Left ventricle myocardium inferior (tissue), 1 donor: Measurements from ENCODE around the gene SRRD. TPM values are rescaled to one million over a fixed set of nuclear protein-coding genes. Genes with fewer than 3 reads are reported as not detected.

ENCODE experiments used
- DNase-seq: peaks from one replicate; pipeline ENCODE4 v3.0.0-alpha.2; 2020
- H3K27ac ChIP-seq: fragments of 200-600 bp; replicated peaks from 2 replicates; pipeline ENCODE4 v1.8.0; 2021
- H3K27me3 ChIP-seq: fragments of 200-600 bp; 2 replicates; pipeline ENCODE4 v1.8.0; 2021; ENCODE audit warnings: low read depth
- H3K36me3 ChIP-seq: fragments of 200-600 bp; 2 replicates; pipeline ENCODE4 v1.8.0; 2021
- H3K4me1 ChIP-seq: fragments of 200-600 bp; 2 replicates; pipeline ENCODE4 v1.8.0; 2021
- H3K4me3 ChIP-seq: fragments of 200-600 bp; 2 replicates; pipeline ENCODE4 v1.8.0; 2021; ENCODE audit warnings: mild to moderate bottlenecking, moderate library complexity
- H3K9me3 ChIP-seq: fragments of 200-600 bp; replicated peaks from 2 replicates; pipeline ENCODE4 v1.8.0; 2021
- intact Hi-C: fragments of 100-400 bp; cut with micrococcal nuclease; formaldehyde crosslinking; loops from one replicate; pipeline ENCODE4 v1.11.0; 2022
- total RNA-seq: library from RNA; stranded (reverse); fragmentation: NEBNext Ultra II Directional; extraction: Animal tissue kit (Norgen Biotek cat#: 25700); gene quantifications from one replicate; pipeline ENCODE4 v1.2.1, GENCODE V29; 2021
- TF ChIP-seq, protein P1 (sequence below): fragments of 200-600 bp; IDR thresholded peaks from 2 replicates; pipeline ENCODE4 v1.8.0; 2021; ENCODE audit warnings: antibody characterized with exemption, mild to moderate bottlenecking, borderline replicate concordance
- donor health status: DM: no; HTN: yes; CAD: no; lungs with severe emphysema.

SRRD gene
- total RNA-seq, 1 donor from 2014 or later, result 23.5 TPM

DNA sequence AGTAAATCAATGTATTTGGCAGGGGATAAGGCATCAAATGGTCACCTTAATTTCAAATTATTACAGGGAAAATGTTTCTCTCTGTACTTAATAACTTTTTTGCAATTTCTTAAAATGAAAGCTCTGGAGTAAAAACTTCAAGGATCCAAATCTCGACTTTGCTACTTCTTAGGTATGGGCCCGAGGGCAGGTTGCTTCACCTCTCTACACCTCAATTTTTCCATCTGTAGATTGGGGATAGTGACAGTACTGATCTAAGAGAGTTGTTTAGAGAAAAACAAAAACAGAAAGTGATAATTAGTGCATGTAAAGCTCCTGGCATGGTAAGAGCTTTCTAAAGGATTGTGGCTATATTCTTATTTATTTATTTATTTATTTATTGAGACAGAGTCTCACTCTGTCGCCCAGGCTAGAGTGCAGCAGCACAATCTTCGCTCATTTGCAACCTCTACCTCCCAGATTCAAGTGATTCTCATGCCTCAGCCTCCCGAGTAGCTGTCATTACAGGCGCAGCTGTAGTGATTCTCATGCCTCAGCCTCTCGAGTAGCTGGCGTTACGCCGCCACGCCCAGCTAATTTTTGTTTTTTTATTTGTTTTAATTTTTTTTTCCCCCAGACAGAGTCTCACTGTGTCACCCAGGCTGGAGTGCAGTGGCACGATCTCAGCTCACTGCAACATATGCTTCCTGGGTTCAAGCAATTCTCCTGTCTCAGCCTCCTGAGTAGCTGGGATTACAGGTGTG, 30.9 kb downstream of the SRRD start:
- H3K27me3 ChIP-seq, result no peaks in the 10 kb centered on the region
- H3K36me3 ChIP-seq, result peaks cover 14% of the 10 kb centered on the region
- no peak for DNase-seq
- intact Hi-C loops, result no loop called here
- TF ChIP-seq, protein P1, sequence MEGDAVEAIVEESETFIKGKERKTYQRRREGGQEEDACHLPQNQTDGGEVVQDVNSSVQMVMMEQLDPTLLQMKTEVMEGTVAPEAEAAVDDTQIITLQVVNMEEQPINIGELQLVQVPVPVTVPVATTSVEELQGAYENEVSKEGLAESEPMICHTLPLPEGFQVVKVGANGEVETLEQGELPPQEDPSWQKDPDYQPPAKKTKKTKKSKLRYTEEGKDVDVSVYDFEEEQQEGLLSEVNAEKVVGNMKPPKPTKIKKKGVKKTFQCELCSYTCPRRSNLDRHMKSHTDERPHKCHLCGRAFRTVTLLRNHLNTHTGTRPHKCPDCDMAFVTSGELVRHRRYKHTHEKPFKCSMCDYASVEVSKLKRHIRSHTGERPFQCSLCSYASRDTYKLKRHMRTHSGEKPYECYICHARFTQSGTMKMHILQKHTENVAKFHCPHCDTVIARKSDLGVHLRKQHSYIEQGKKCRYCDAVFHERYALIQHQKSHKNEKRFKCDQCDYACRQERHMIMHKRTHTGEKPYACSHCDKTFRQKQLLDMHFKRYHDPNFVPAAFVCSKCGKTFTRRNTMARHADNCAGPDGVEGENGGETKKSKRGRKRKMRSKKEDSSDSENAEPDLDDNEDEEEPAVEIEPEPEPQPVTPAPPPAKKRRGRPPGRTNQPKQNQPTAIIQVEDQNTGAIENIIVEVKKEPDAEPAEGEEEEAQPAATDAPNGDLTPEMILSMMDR, result no peak
- no peaks in the 10 kb centered on the region for H3K9me3 ChIP-seq
- H3K4me3 ChIP-seq, result no peak overlapping the region
- peaks cover 32% of the 10 kb centered on the region for H3K4me1 ChIP-seq
- H3K27ac ChIP-seq, result no peak overlapping the region

DNA sequence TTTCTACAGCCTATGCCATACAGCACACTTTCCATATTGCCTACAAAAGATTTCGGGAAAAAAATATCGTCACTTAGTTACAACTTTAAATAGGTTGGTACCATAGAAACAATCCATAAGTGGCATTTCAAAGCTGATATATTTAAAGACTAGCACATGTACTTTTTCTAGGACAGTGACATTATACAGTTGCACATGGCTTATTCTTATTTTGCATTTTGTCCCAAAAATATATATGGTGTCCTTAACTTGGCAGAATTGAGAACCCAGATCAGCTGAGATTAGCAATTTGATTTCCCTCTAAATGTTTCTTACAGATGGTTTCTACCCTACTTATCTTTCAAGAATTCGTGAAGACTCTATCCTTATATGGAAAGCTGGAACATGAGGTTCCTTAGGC, 32.3 kb downstream of the SRRD start:
- intact Hi-C loops, result no loop called here
- H3K27ac ChIP-seq, result no peak overlapping the region
- H3K4me1 ChIP-seq, result peaks cover 28% of the 10 kb centered on the region
- TF ChIP-seq, protein P1, result no peak
- peaks cover under 1% of the 10 kb centered on the region for H3K36me3 ChIP-seq
- no peaks in the 10 kb centered on the region for H3K9me3 ChIP-seq
- no peaks in the 10 kb centered on the region for H3K27me3 ChIP-seq
- no peak overlapping the region for H3K4me3 ChIP-seq
- DNase-seq, result no peak

DNA sequence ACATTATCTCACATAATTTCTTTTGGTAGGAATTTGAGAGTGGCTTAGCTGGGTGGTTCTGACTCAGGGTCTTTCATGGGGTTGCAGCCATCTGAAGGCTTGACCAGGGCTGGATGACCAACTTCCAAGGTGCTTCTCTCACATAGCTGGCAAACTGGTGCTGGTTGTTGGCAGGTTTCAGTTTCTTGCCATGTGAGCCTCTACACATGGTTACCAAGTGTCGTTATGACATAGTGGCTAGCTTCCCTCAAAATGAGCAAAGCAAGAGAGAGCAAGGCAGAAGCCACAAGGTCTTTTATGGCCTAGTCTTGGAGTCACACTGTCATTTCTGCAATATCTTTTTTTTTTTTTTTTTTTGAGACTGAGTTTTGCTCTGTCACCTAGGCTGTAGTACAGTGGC, 32.8 kb downstream of the SRRD start:
- intact Hi-C loops, result no loop called here
- no peak overlapping the region for H3K4me3 ChIP-seq
- no peak overlapping the region for H3K27ac ChIP-seq

DNA sequence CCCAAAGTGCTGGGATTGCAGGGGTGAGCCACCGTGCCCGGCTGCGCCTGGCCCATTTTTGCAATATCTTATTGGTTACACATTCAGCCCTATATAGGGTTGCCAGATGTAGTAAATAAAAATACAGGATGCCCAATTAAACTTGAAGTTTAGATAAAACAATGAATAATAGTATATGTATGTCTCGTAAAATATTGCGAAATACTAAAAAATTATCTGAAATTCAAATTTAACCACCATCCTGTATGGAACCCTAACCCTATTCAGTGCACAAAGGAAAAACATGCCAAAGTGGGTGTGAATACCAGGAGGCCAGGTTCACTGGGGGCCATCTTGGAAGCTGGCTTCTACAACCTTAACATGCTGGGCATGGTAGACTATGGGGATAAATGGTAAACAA, 33.8 kb downstream of the SRRD start:
- Histone ChIP-seq H3K27ac (no peak overlapping the region), H3K4me3 (no peak overlapping the region), H3K9me3 (no peaks in the 10 kb centered on the region), H3K4me1 (peaks cover 14% of the 10 kb centered on the region), H3K36me3 (no peaks in the 10 kb centered on the region), H3K27me3 (no peaks in the 10 kb centered on the region)
- DNase-seq, result no peak
- intact Hi-C loops, result no loop called here
- TF ChIP-seq, protein P1, result no peak

More for the DNA sequence above, 32.8 kb downstream of the SRRD start:
- Histone ChIP-seq H3K4me1 (peaks cover 22% of the 10 kb centered on the region), H3K36me3 (no peaks in the 10 kb centered on the region), H3K27me3 (no peaks in the 10 kb centered on the region), H3K9me3 (no peaks in the 10 kb centered on the region)
- no peak for DNase-seq
- TF ChIP-seq, protein P1, result no peak

DNA sequence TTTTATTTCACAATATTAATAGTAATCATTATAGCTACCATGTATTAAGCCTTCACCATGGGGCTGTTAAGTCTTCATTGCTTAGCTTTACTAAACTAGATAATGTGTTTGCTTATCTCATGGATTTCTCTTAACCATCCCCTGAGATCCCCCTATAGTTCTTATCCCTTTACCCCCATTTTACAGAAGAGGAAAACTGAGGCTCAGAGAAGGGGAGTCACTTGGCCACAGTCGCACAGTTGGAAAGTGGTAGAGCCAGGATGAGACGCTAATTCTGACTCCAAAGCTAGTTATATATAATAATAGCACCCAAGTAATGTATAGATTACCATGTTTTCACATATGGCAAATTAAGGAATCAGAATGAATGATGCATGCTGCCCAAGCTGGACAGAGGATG, 38.3 kb downstream of the SRRD start:
- Histone ChIP-seq H3K27ac (no peak overlapping the region), H3K36me3 (peaks cover 17% of the 10 kb centered on the region), H3K9me3 (no peaks in the 10 kb centered on the region), H3K27me3 (no peaks in the 10 kb centered on the region), H3K4me1 (peaks cover 25% of the 10 kb centered on the region), H3K4me3 (no peak overlapping the region)
- intact Hi-C loops, result no loop called here
- no peak for DNase-seq
- TF ChIP-seq, protein P1, result no peak
